ENCODE results near the gene RLF. TPM values are rescaled to one million over a fixed set of nuclear protein-coding genes. Genes with fewer than 3 reads are reported as not detected.

RLF gene
- total and polyA plus RNA-seq, 2 of the 8 experiments (the other 6 are each of a cell fraction or from before 2014, with no cell fraction given), result 4.2 to 18.0 TPM

GRCh38 chr1:40143891-40144575 is 17.2 kb upstream of the RLF start:
- Histone ChIP-seq H2AK5ac (ENCODE audit: low read depth, low read length) (no peak overlapping the region), H3K18ac (ENCODE audit: extremely low read depth, low read length) (no peak overlapping the region), H3K14ac (ENCODE audit: insufficient read length) (no peak overlapping the region), H3K4me2 (ENCODE audit: insufficient read depth in 1 of 2, low read depth in 2 of 2, low read length in 2 of 2) (no peak overlapping the region), H3K4me1 (replicated peaks in 1 of 4; ENCODE audit: control insufficient read depth in 3 of 4, insufficient read depth in 4 of 4, low read length in 3 of 4) (peaks cover 0 to 2% (median 0%) of the 10 kb centered on the region in 4 experiments; a peak in 1 of 7 replicates), H3K79me1 (ENCODE audit: low read depth, low read length) (no peaks in the 10 kb centered on the region), H2BK20ac (ENCODE audit: low read length) (no peak overlapping the region), H3K27me3 (replicated peaks in 1 of 4; ENCODE audit: control insufficient read depth in 3 of 4, extremely low read depth in 1 of 4, insufficient read depth in 3 of 4, low read length in 3 of 4) (peaks cover 0 to 2% (median under 1%) of the 10 kb centered on the region in 4 experiments; a peak in 3 of 7 replicates), H3K23me2 (ENCODE audit: low read depth, low read length) (no peaks in the 10 kb centered on the region; the same call in 1 of the 2 replicates), H3K56ac (replicated peaks; ENCODE audit: insufficient read length, low read depth, low read length) (no peak overlapping the region), H3K9me3 (ENCODE audit: insufficient read depth in 2 of 2, low read depth in 1 of 2, low read length in 1 of 2) (no peaks in the 10 kb centered on the region), H2BK15ac (ENCODE audit: low read length) (no peak overlapping the region), H3K9ac (replicated peaks in 1 of 4; ENCODE audit: extremely low read depth in 1 of 4, low read depth in 3 of 4, low read length in 3 of 4) (no peak overlapping the region), H3K23ac (ENCODE audit: insufficient read length) (no peak overlapping the region), H2AFZ (ENCODE audit: low read length) (peak overlapping the region; percentile 93), H3K27ac (ENCODE audit: low read depth, low read length) (no peak overlapping the region), H2BK12ac (ENCODE audit: low read depth, low read length) (no peak overlapping the region), H4K5ac (ENCODE audit: insufficient read length, low read depth, low read length) (no peak overlapping the region), H2BK120ac (replicated peaks; ENCODE audit: low read depth, low read length) (no peak overlapping the region), H3K36me3 (ENCODE audit: control insufficient read depth in 2 of 4, insufficient read depth in 4 of 4, low read length in 3 of 4) (no peaks in the 10 kb centered on the region), H4K91ac (replicated peaks; ENCODE audit: insufficient read length, low read length) (no peak overlapping the region), H3K4ac (replicated peaks; ENCODE audit: insufficient read length, low read depth, low read length) (no peak overlapping the region), H2BK5ac (ENCODE audit: low read depth, low read length) (no peak overlapping the region), H4K8ac (ENCODE audit: extremely low read depth, insufficient read depth, low read length) (peak overlapping the region; percentile 76; the same call in 1 of the 2 replicates), H3K4me3 (ENCODE audit: extremely low read depth in 1 of 4, insufficient read depth in 2 of 4, low read depth in 3 of 4, low read length in 4 of 4) (no peak overlapping the region), H3K79me2 (ENCODE audit: control insufficient read depth in 1 of 2, insufficient read depth in 2 of 2, low read length in 2 of 2) (no peaks in the 10 kb centered on the region), H4K20me1 (replicated peaks in 1 of 2; ENCODE audit: control insufficient read depth in 1 of 2, insufficient read depth in 2 of 2, low read length in 2 of 2) (no peaks in the 10 kb centered on the region)
- FAIRE-seq, result peak; percentile 99
- ChIA-PET POLR2A (ENCODE audit: partially characterized antibody) (interaction anchor here (0.6 to 1.0 kb wide), 2 partner anchors 103 to 506 kb away, joined by 3 read pairs; partner anchors contain the start of gene CAP1), CTCF (ENCODE audit: partially characterized antibody) (interaction anchor here (0.6 to 7.7 kb wide), 61 partner anchors 9 to 519 kb away, joined by 3 to 73 read pairs (median 4); partner anchors contain the start of gene COL9A2)
- peak; percentile 43 to 75 for DNase-seq (ENCODE audit: low read depth in 1 of 2, low spot score in 2 of 2)
- 36% methylated on average over 7 of the region's 7 CpGs; no CpG with 5 or more reads in 1 of the 2 experiments for WGBS, 2 experiments (ENCODE audit: extremely low coverage in 1 of 2, insufficient coverage in 1 of 2, insufficient read length in 1 of 2, insufficient replicate concordance in 2 of 2, low coverage in 1 of 2, low lambda C conversion rate in 2 of 2, missing lambda C conversion rate in 1 of 2)
- TF ChIP-seq KDM4A (IDR thresholded peaks at IDR 0.05; ENCODE audit: low read depth, low read length, severe bottlenecking), result peak; percentile 37
- TF ChIP-seq SRF (IDR thresholded peaks at IDR 0.05; ENCODE audit: low read depth, low read length), result no peak
- TF ChIP-seq EP300 (IDR thresholded peaks at IDR 0.05; ENCODE audit: borderline replicate concordance in 1 of 2, low read depth in 2 of 2, low read length in 2 of 2), result no peak
- TF ChIP-seq FOSL1 (IDR thresholded peaks at IDR 0.05; ENCODE audit: insufficient read depth, low read depth, low read length), result no peak
- 0 out of 2 replicates have a peak, but pooled peaks have one; percentile 35 for TF ChIP-seq SP1 (IDR thresholded peaks at IDR 0.05; ENCODE audit: low read depth, low read length)
- no peak for TF ChIP-seq SP2 (IDR thresholded peaks at IDR 0.05; ENCODE audit: low read length)
- peak; percentile 84 for TF ChIP-seq TEAD4 (IDR thresholded peaks at IDR 0.05; ENCODE audit: low read depth, low read length)
- no peak for TF ChIP-seq CBX8 (IDR thresholded peaks at IDR 0.05; ENCODE audit: borderline replicate concordance, low read depth, low read length)
